Type B pancreatic cell (in vitro differentiated cells): ENCODE data around the gene EPN3. TPM values are rescaled to one million over a fixed set of nuclear protein-coding genes. Genes with fewer than 3 reads are reported as not detected.

Source experiments
- DNase-seq: peaks from one replicate; pipeline ENCODE4 v3.0.0; 2021; ENCODE audit warnings: mixed read lengths; ENCODE audit not compliant: unreplicated experiment; ENCODE audit errors: extremely low spot score
- H3K27ac Mint-ChIP-seq: 2 replicates; pipeline ENCODE4 v1.8.0; 2021; ENCODE audit warnings: mild to moderate bottlenecking, mixed read lengths
- H3K27me3 Mint-ChIP-seq: 2 replicates; pipeline ENCODE4 v1.8.0; 2021; ENCODE audit warnings: mixed read lengths
- H3K36me3 Mint-ChIP-seq: 2 replicates; pipeline ENCODE4 v1.8.0; 2021; ENCODE audit warnings: mixed read lengths
- H3K4me1 Mint-ChIP-seq: one replicate; pipeline ENCODE4 v1.8.0; 2021; ENCODE audit warnings: mixed read lengths; ENCODE audit not compliant: unreplicated experiment
- H3K4me3 Mint-ChIP-seq: 2 replicates; pipeline ENCODE4 v1.8.0; 2021; ENCODE audit warnings: mild to moderate bottlenecking, mixed read lengths
- H3K9me3 Mint-ChIP-seq: 2 replicates; pipeline ENCODE4 v1.8.0; 2021; ENCODE audit warnings: mixed read lengths
- total RNA-seq: library from RNA; stranded (reverse); gene quantifications from 2 replicates; pipeline ENCODE4 v1.2.1, GENCODE V29; 2021; ENCODE audit warnings: low replicate concordance
- TF ChIP-seq, protein P1 (sequence below): fragments of 200-600 bp; sonication (generic); conservative IDR thresholded peaks from 2 replicates; pipeline ENCODE4 v1.5.0; 2021; ENCODE audit warnings: antibody characterized with exemption, mild to moderate bottlenecking

The EPN3 gene
- total RNA-seq, 1 donor from 2014 or later, result 41.7 TPM

DNA sequence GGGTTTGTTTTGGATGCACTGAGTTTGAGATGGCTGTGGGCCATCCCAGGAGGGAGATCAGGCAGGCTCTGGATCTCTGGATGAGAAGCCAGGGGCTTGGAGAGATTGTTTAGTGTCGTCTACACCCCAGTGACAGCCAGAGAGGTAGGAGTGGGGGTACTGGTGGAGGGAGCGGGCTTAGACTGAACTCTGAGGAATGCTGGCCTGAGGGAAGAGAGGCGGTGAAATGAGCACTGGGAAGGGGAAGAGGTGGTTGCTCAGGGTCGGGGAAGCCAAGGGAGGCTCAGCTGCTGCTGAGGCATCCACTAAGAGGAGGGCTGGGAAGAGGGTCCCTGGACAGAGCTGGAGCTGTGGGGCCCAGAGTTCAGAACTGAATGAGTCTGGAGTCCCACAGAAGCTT, 51.6 kb downstream of the EPN3 start:
- TF ChIP-seq, protein P1, sequence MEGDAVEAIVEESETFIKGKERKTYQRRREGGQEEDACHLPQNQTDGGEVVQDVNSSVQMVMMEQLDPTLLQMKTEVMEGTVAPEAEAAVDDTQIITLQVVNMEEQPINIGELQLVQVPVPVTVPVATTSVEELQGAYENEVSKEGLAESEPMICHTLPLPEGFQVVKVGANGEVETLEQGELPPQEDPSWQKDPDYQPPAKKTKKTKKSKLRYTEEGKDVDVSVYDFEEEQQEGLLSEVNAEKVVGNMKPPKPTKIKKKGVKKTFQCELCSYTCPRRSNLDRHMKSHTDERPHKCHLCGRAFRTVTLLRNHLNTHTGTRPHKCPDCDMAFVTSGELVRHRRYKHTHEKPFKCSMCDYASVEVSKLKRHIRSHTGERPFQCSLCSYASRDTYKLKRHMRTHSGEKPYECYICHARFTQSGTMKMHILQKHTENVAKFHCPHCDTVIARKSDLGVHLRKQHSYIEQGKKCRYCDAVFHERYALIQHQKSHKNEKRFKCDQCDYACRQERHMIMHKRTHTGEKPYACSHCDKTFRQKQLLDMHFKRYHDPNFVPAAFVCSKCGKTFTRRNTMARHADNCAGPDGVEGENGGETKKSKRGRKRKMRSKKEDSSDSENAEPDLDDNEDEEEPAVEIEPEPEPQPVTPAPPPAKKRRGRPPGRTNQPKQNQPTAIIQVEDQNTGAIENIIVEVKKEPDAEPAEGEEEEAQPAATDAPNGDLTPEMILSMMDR, result no peak
- no peaks in the 10 kb centered on the region for H3K9me3 Mint-ChIP-seq
- DNase-seq, result no peak
- H3K36me3 Mint-ChIP-seq, result no peaks in the 10 kb centered on the region
- peaks cover 14% of the 10 kb centered on the region for H3K27me3 Mint-ChIP-seq
- H3K4me1 Mint-ChIP-seq, result peaks cover 49% of the 10 kb centered on the region
- peak overlapping the region; percentile 55 for H3K4me3 Mint-ChIP-seq
- H3K27ac Mint-ChIP-seq, result no peak overlapping the region

DNA sequence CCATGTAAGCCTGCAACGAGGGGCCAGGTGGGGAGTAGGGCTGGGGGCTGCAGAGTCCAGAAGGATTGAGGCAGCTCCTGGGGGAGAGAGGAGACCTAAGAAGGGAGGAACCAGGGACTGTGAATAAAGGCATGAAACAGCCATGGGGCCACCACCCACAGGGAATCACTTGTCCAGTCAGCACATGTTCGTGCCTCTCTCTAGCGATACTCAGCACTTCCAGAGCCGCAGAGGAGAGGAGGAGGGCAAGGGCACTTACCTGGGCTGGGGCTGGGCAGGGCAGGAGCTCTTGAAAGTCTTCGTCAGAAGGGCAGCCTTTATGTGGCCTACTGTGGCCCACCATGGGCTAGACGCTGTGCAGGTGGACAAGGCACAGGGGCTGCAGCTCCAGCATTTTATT, 52.2 kb downstream of the EPN3 start:
- Mint-ChIP-seq H3K4me1 (peaks cover 55% of the 10 kb centered on the region), H3K4me3 (no peak overlapping the region), H3K9me3 (no peaks in the 10 kb centered on the region), H3K27ac (no peak overlapping the region), H3K36me3 (no peaks in the 10 kb centered on the region), H3K27me3 (peaks cover 14% of the 10 kb centered on the region)
- DNase-seq, result no peak
- TF ChIP-seq, protein P1, result no peak

- peaks cover 14% of the 10 kb centered on the region for H3K27me3 Mint-ChIP-seq
- no peaks in the 10 kb centered on the region for H3K9me3 Mint-ChIP-seq
- H3K27ac Mint-ChIP-seq, result no peak overlapping the region
- TF ChIP-seq, protein P1, result no peak
- no peak for DNase-seq
- H3K4me3 Mint-ChIP-seq, result no peak overlapping the region
- peaks cover 55% of the 10 kb centered on the region for H3K4me1 Mint-ChIP-seq
- no peaks in the 10 kb centered on the region for H3K36me3 Mint-ChIP-seq
Measured at GRCh38 chr17:50585346-50585745, 52.8 kb downstream of the EPN3 start.

- Mint-ChIP-seq H3K9me3 (no peaks in the 10 kb centered on the region), H3K27me3 (peaks cover 14% of the 10 kb centered on the region), H3K36me3 (no peaks in the 10 kb centered on the region), H3K27ac (no peak overlapping the region), H3K4me3 (no peak overlapping the region), H3K4me1 (peaks cover 55% of the 10 kb centered on the region)
- TF ChIP-seq, protein P1, result no peak
- DNase-seq, result no peak
Measured at GRCh38 chr17:50585891-50586290, 53.4 kb downstream of the EPN3 start.

GRCh38 chr17:50586421-50587247, 54.1 kb downstream of the EPN3 start:
- no peak overlapping the region for H3K4me3 Mint-ChIP-seq
- TF ChIP-seq, protein P1, result no peak
- peaks cover 14% of the 10 kb centered on the region for H3K27me3 Mint-ChIP-seq
- no peaks in the 10 kb centered on the region for H3K9me3 Mint-ChIP-seq
- H3K36me3 Mint-ChIP-seq, result no peaks in the 10 kb centered on the region
- peaks cover 55% of the 10 kb centered on the region for H3K4me1 Mint-ChIP-seq
- no peak for DNase-seq
- no peak overlapping the region for H3K27ac Mint-ChIP-seq
